AG09309 (cell line): ENCODE data around the gene NEUROD2.

ENCODE experiments used
- DNase-seq: peaks from one replicate; pipeline ENCODE4 v3.0.0-alpha.2; 2010; ENCODE audit warnings: low read depth
- H3K4me3 ChIP-seq: 2 replicates; pipeline ENCODE4 v1.5.1; 2011; ENCODE audit warnings: mild to moderate bottlenecking, low read depth, low read length, moderate library complexity; ENCODE audit not compliant: control insufficient read depth
- CTCF ChIP-seq: IDR thresholded peaks from 2 replicates; pipeline ENCODE4 v1.5.1; 2011; ENCODE audit warnings: mild to moderate bottlenecking, low read depth, low read length, inconsistent platforms; ENCODE audit not compliant: insufficient read depth, control insufficient read depth; ENCODE audit errors: missing control alignments

NEUROD2 gene

GRCh38 chr17:39568702-39569101 lies 39.0 kb downstream of the NEUROD2 start:
- DNase-seq = no peak
- TF ChIP-seq CTCF = no peak
- no peak overlapping the region for H3K4me3 ChIP-seq

GRCh38 chr17:39566094-39566850 lies 41.4 kb downstream of the NEUROD2 start:
- no peak for DNase-seq
- no peak for TF ChIP-seq CTCF
- no peak overlapping the region for H3K4me3 ChIP-seq

GRCh38 chr17:39564211-39564848 lies 43.4 kb downstream of the NEUROD2 start:
- H3K4me3 ChIP-seq = no peak overlapping the region
- no peak for DNase-seq
- no peak for TF ChIP-seq CTCF

- no peak for TF ChIP-seq CTCF
- no peak for DNase-seq
- no peak overlapping the region for H3K4me3 ChIP-seq
Measured at GRCh38 chr17:39563476-39563875, 44.2 kb downstream of the NEUROD2 start.

- TF ChIP-seq CTCF = no peak
- no peak overlapping the region for H3K4me3 ChIP-seq
- DNase-seq = no peak
Measured at GRCh38 chr17:39562976-39563375, 44.7 kb downstream of the NEUROD2 start.

- TF ChIP-seq CTCF = no peak
- H3K4me3 ChIP-seq = no peak overlapping the region
Measured at GRCh38 chr17:39562395-39562794, 45.3 kb downstream of the NEUROD2 start.

GRCh38 chr17:39556423-39556822 lies 51.3 kb downstream of the NEUROD2 start:
- H3K4me3 ChIP-seq = no peak overlapping the region
- DNase-seq = no peak
- no peak for TF ChIP-seq CTCF

More at GRCh38 chr17:39562395-39562794, 45.3 kb downstream of the NEUROD2 start:
- DNase-seq = no peak
